ENCODE measurements around the gene USP35. TPM values are rescaled to one million over a fixed set of nuclear protein-coding genes. Genes with fewer than 3 reads are reported as not detected.

The USP35 gene
- total and polyA plus RNA-seq, 12 donors = 13.6 to 75.9 (median 32.1) TPM

DNA sequence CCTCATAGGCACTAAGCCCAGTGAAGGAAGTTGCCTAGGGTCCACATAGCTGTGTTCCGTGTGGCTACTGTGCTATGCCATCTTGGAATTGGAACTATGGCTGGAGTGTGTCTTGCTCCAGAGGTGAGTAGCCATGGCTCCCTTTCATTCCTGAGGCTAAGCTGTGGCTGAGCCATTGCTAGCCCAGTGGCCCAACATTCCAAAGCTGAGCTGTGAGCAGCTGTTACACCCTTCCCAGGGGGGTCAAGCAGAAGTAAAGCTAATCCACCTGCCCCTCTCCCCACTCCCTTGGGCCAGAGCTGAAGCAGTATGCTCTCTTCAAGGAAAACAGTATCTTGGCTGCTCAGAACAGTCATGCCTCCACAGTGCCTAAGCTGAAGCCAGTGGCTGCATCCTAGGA, 51.1 kb downstream of the USP35 start:
- no peak overlapping the region for H3K27ac ChIP-seq
- no peaks in the 10 kb centered on the region for H3K36me3 ChIP-seq (replicated peaks in 1 of 2)
- peaks cover 0 to 10% (median 0%) of the 10 kb centered on the region in 3 donors for H3K9me3 ChIP-seq (replicated peaks in 1 of 3)
- no peaks in the 10 kb centered on the region for H3K4me1 ChIP-seq (replicated peaks in 1 of 2)
- TF ChIP-seq, protein P1, sequence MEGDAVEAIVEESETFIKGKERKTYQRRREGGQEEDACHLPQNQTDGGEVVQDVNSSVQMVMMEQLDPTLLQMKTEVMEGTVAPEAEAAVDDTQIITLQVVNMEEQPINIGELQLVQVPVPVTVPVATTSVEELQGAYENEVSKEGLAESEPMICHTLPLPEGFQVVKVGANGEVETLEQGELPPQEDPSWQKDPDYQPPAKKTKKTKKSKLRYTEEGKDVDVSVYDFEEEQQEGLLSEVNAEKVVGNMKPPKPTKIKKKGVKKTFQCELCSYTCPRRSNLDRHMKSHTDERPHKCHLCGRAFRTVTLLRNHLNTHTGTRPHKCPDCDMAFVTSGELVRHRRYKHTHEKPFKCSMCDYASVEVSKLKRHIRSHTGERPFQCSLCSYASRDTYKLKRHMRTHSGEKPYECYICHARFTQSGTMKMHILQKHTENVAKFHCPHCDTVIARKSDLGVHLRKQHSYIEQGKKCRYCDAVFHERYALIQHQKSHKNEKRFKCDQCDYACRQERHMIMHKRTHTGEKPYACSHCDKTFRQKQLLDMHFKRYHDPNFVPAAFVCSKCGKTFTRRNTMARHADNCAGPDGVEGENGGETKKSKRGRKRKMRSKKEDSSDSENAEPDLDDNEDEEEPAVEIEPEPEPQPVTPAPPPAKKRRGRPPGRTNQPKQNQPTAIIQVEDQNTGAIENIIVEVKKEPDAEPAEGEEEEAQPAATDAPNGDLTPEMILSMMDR (IDR thresholded peaks at IDR 0.05) = no peak
- TF ChIP-seq POLR2A (IDR thresholded peaks at IDR 0.05) = no peak
- H3K4me3 ChIP-seq = no peak overlapping the region
- 93 to 100% (median 97%) methylated on average over 1 of the region's 1 CpG; no CpG with 5 or more reads in 1 of the 4 donors for WGBS, 4 donors
- H3K27me3 ChIP-seq = no peaks in the 10 kb centered on the region
- peak in 1 of 7 donors; percentile 5 for DNase-seq
- intact Hi-C loops (cut with DNase I) = loop anchor here in 1 of 2 donors (10.0 kb wide), 1 partner anchor 185 kb away; no protein-coding TSS in a partner anchor

DNA sequence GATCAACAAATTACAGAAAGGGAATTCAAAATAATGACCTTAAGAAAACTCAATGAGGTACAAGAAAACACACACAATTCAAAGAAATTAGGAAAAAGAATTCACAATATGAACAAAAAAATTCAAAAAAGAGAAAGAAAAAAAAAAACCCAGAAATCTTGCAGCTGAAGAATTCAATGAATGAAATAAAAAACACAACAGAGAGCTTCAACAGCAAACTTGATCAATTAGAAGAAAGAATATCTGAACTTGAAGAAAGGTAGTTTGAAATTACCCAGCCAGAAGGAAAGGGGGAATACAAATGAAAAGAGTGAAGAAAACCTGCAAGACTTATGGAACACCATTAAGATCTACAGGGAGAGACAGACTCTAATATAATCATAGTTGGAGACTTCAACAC, 52.8 kb downstream of the USP35 start:
- TF ChIP-seq, protein P1 (IDR thresholded peaks at IDR 0.05) = no peak
- TF ChIP-seq POLR2A (IDR thresholded peaks at IDR 0.05) = no peak
- H3K4me3 ChIP-seq = no peak overlapping the region
- no peaks in the 10 kb centered on the region for H3K4me1 ChIP-seq (replicated peaks in 1 of 2)
- DNase-seq = no peak
- intact Hi-C loops (cut with DNase I) = loop anchor here in 1 of 2 donors (10.0 kb wide), 1 partner anchor 183 kb away; no protein-coding TSS in a partner anchor
- H3K9me3 ChIP-seq (replicated peaks in 1 of 3) = peaks cover 0 to 10% (median 0%) of the 10 kb centered on the region in 3 donors
- no peaks in the 10 kb centered on the region for H3K27me3 ChIP-seq
- H3K27ac ChIP-seq = no peak overlapping the region
- no peaks in the 10 kb centered on the region for H3K36me3 ChIP-seq (replicated peaks in 1 of 2)

- Histone ChIP-seq H3K27me3 (no peaks in the 10 kb centered on the region), H3K36me3 (replicated peaks in 1 of 2) (peaks cover 0 to 5% of the 10 kb centered on the region in 2 donors), H3K4me1 (replicated peaks in 1 of 2) (no peaks in the 10 kb centered on the region), H3K4me3 (no peak overlapping the region), H3K27ac (no peak overlapping the region), H3K9me3 (replicated peaks in 1 of 3) (peaks cover 0 to 10% (median 0%) of the 10 kb centered on the region in 3 donors)
- TF ChIP-seq POLR2A (IDR thresholded peaks at IDR 0.05) = no peak
- TF ChIP-seq, protein P1 (IDR thresholded peaks at IDR 0.05) = no peak
- DNase-seq = peak in 2 of 7 donors; percentile 19 to 34
- WGBS, 4 donors = 45 to 60% (median 56%) methylated on average over 2 of the region's 2 CpGs
- intact Hi-C loops (cut with DNase I) = loop anchor here in 1 of 2 donors (10.0 kb wide), 1 partner anchor 181 kb away; no protein-coding TSS in a partner anchor
These were observed 55.4 kb downstream of the USP35 start for GRCh38 chr11:78244080-78244479.

- WGBS, 4 donors = 56 to 66% (median 61%) methylated on average over 4 of the region's 4 CpGs
- Histone ChIP-seq H3K36me3 (replicated peaks in 1 of 2) (peaks cover 0 to 11% of the 10 kb centered on the region in 2 donors), H3K9me3 (replicated peaks in 1 of 3) (peaks cover 0 to 10% (median 0%) of the 10 kb centered on the region in 3 donors), H3K4me1 (replicated peaks in 1 of 2) (no peaks in the 10 kb centered on the region), H3K27ac (no peak overlapping the region), H3K27me3 (no peaks in the 10 kb centered on the region), H3K4me3 (no peak overlapping the region)
- no peak for TF ChIP-seq POLR2A (IDR thresholded peaks at IDR 0.05)
- TF ChIP-seq, protein P1 (IDR thresholded peaks at IDR 0.05) = no peak
- DNase-seq = no peak
- intact Hi-C loops (cut with DNase I) = loop anchor here in 1 of 2 donors (10.0 kb wide), 1 partner anchor 180 kb away; no protein-coding TSS in a partner anchor
These were observed 56.0 kb downstream of the USP35 start for GRCh38 chr11:78244546-78245255.

Data from adrenal gland (tissue), 12 donors.